AG08395 (cell line): ENCODE data around the gene TIGD4.

Source experiments
- DNase-seq: peaks from one replicate; pipeline ENCODE4 v3.0.0; 2012; ENCODE audit warnings: mixed read lengths, low spot score

The TIGD4 gene

GRCh38 chr4:152719801-152720556 lies 59.6 kb downstream of the TIGD4 start:
- no peak for DNase-seq
